Natural killer cell (primary cell): ENCODE results near the gene NOS1. TPM values are rescaled to one million over a fixed set of nuclear protein-coding genes. Genes with fewer than 3 reads are reported as not detected.
"Not testable (repeated sequence)": the region's sequence is repeated elsewhere in the genome, so short reads cannot be mapped to it uniquely, and the experiment has no call there.

Source experiments
- ATAC-seq, 3 donors: fragments of 150-1000 bp in 2 of 3; fragments of 200-7000 bp in 1 of 3; cut with Tn5 transposase; 1 replicate in 1 of 3; 2 replicates in 2 of 3; pipeline ENCODE4 v1.10.0; 2021; ENCODE audit warnings: mild to moderate bottlenecking in 2 of 3, moderate library complexity in 2 of 3
- DNase-seq, 2 donors: peaks; one replicate each; pipeline versions ENCODE4 v3.0.0 to v3.0.0-alpha.2; 2013 to 2021; ENCODE audit warnings: mixed read lengths in 1 of 2
- H3K27ac ChIP-seq: one replicate; pipeline ENCODE4 v1.5.1; 2013; ENCODE audit warnings: mild to moderate bottlenecking, low read length
- H3K27me3 ChIP-seq: one replicate; pipeline ENCODE4 v1.6.1; 2013; ENCODE audit warnings: low read length; ENCODE audit not compliant: control insufficient read depth, insufficient read depth
- H3K36me3 ChIP-seq: one replicate; pipeline ENCODE4 v1.6.1; 2013; ENCODE audit warnings: low read length; ENCODE audit not compliant: control insufficient read depth, insufficient read depth
- H3K4me1 ChIP-seq: one replicate; pipeline ENCODE4 v1.6.1; 2013; ENCODE audit warnings: low read length; ENCODE audit not compliant: control insufficient read depth, insufficient read depth
- H3K4me3 ChIP-seq: one replicate; pipeline ENCODE4 v1.5.1; 2013; ENCODE audit warnings: low read length
- H3K9me3 ChIP-seq: one replicate; pipeline ENCODE4 v1.6.1; 2013; ENCODE audit warnings: low read length; ENCODE audit not compliant: control insufficient read depth, insufficient read depth
- H3K27ac Mint-ChIP-seq, 2 donors: one replicate each; pipeline ENCODE4 v1.8.0; 2022; ENCODE audit warnings: mild to moderate bottlenecking in 2 of 2, mixed read lengths in 2 of 2, moderate library complexity in 1 of 2
- H3K27me3 Mint-ChIP-seq, 2 donors: one replicate each; pipeline ENCODE4 v1.8.0; 2022; ENCODE audit warnings: low read depth in 2 of 2, mixed read lengths in 2 of 2
- H3K36me3 Mint-ChIP-seq: one replicate; pipeline ENCODE4 v1.8.0; 2022; ENCODE audit warnings: mixed read lengths
- H3K4me1 Mint-ChIP-seq, 2 donors: one replicate each; pipeline ENCODE4 v1.8.0; 2022; ENCODE audit warnings: mixed read lengths in 2 of 2
- H3K4me3 Mint-ChIP-seq: one replicate; pipeline ENCODE4 v1.8.0; 2022; ENCODE audit warnings: mild to moderate bottlenecking, moderate library complexity, mixed read lengths
- H3K9me3 Mint-ChIP-seq, 2 donors: one replicate each; pipeline ENCODE4 v1.8.0; 2022; ENCODE audit warnings: mixed read lengths in 2 of 2
- CTCF ChIP-seq: fragments of 200-600 bp; IDR thresholded peaks from one replicate; pipeline ENCODE4 v1.8.0; 2022; ENCODE audit warnings: antibody characterized with exemption
- WGBS: methylation state at CpG from one replicate; pipeline ENCODE4 v1.1.7; 2013; ENCODE audit warnings: missing lambda C conversion rate; ENCODE audit not compliant: insufficient coverage; 5-methylcytosine and 5-hydroxymethylcytosine counted together
- intact Hi-C: fragments of 100-400 bp; cut with micrococcal nuclease; formaldehyde crosslinking; loops from one replicate; pipeline ENCODE4 v1.14.2; 2022
- total RNA-seq, 4 donors: library from RNA; stranded (reverse); fragments of 120-200 nt in 1 of 4; gene quantifications; one replicate each; pipeline versions ENCODE4 v1.2.3 to v1.2.4, GENCODE V29; 2013 to 2022

Gene NOS1
- total RNA-seq, 3 donors from 2014 or later (not counting 1 experiment from before 2014, with no cell fraction given), result not detected

- no peak for ATAC-seq
- H3K27ac ChIP-seq, result no peak overlapping the region
- Mint-ChIP-seq H3K36me3 (no peaks in the 10 kb centered on the region), H3K4me3 (no peak overlapping the region), H3K4me1 (no peaks in the 10 kb centered on the region), H3K27me3 (peaks cover 0 to 9% of the 10 kb centered on the region in 2 donors), H3K27ac (no peak overlapping the region), H3K9me3 (peaks cover 4 to 6% of the 10 kb centered on the region in 2 donors)
- TF ChIP-seq CTCF, result no peak
- H3K4me1 ChIP-seq, result no peaks in the 10 kb centered on the region
- H3K36me3 ChIP-seq, result no peaks in the 10 kb centered on the region
- no peaks in the 10 kb centered on the region for H3K9me3 ChIP-seq
- no peak for DNase-seq
- intact Hi-C loops, result no loop called here
- H3K27me3 ChIP-seq, result no peaks in the 10 kb centered on the region
- WGBS, result 83% methylated on average over 1 of the region's 1 CpG
- H3K4me3 ChIP-seq, result no peak overlapping the region
These were observed 18.7 kb upstream of the NOS1 start for GRCh38 chr12:117380083-117380482.

- no peak for DNase-seq
- Mint-ChIP-seq H3K9me3 (peaks cover 4 to 6% of the 10 kb centered on the region in 2 donors), H3K27ac (no peak overlapping the region), H3K4me3 (no peak overlapping the region), H3K27me3 (peaks cover 0 to 7% of the 10 kb centered on the region in 2 donors), H3K4me1 (no peaks in the 10 kb centered on the region), H3K36me3 (no peaks in the 10 kb centered on the region)
- no peaks in the 10 kb centered on the region for H3K27me3 ChIP-seq
- TF ChIP-seq CTCF, result no peak
- ATAC-seq, result no peak
- intact Hi-C loops, result no loop called here
- no peaks in the 10 kb centered on the region for H3K36me3 ChIP-seq
- WGBS, result 100% methylated on average over 1 of the region's 2 CpGs
- H3K4me3 ChIP-seq, result no peak overlapping the region
- H3K27ac ChIP-seq, result no peak overlapping the region
- H3K9me3 ChIP-seq, result no peaks in the 10 kb centered on the region
- no peaks in the 10 kb centered on the region for H3K4me1 ChIP-seq
These were observed 16.3 kb upstream of the NOS1 start for GRCh38 chr12:117377758-117378157.

GRCh38 chr12:117370588-117370987 lies 9.2 kb upstream of the NOS1 start:
- WGBS, result 64% methylated on average over 3 of the region's 3 CpGs
- Histone ChIP-seq H3K36me3 (no peaks in the 10 kb centered on the region), H3K27me3 (no peaks in the 10 kb centered on the region), H3K9me3 (no peaks in the 10 kb centered on the region), H3K4me1 (no peaks in the 10 kb centered on the region), H3K4me3 (no peak overlapping the region), H3K27ac (no peak overlapping the region)
- Mint-ChIP-seq H3K4me1 (no peaks in the 10 kb centered on the region), H3K27ac (no peak overlapping the region), H3K36me3 (no peaks in the 10 kb centered on the region), H3K4me3 (no peak overlapping the region), H3K9me3 (no peaks in the 10 kb centered on the region), H3K27me3 (peaks cover 6 to 12% of the 10 kb centered on the region in 2 donors)
- DNase-seq (no peak), ATAC-seq (no peak)
- intact Hi-C loops, result no loop called here
- TF ChIP-seq CTCF, result no peak

- H3K27ac Mint-ChIP-seq, H3K4me1 Mint-ChIP-seq, H3K27ac ChIP-seq, H3K36me3 Mint-ChIP-seq, ATAC-seq, H3K9me3 ChIP-seq, H3K4me1 ChIP-seq, intact Hi-C loops, H3K4me3 Mint-ChIP-seq, H3K9me3 Mint-ChIP-seq, H3K27me3 ChIP-seq, DNase-seq, H3K4me3 ChIP-seq, H3K36me3 ChIP-seq: not testable (repeated sequence)
- H3K27me3 Mint-ChIP-seq, result peaks cover 7 to 17% of the 10 kb centered on the region in 2 donors
- 81% methylated on average over 15 of the region's 17 CpGs for WGBS
These were observed 8.6 kb upstream of the NOS1 start for GRCh38 chr12:117370000-117370399.
